NCI-H1092 treated with DMSO at 0.1 percent for 48 hours (cell line): ENCODE results near the gene ACKR3.

Experiments
- DNase-seq: peaks from one replicate; lab custom pipeline; 2025; lab: John Stamatoyannopoulos, UW

The ACKR3 gene

DNA sequence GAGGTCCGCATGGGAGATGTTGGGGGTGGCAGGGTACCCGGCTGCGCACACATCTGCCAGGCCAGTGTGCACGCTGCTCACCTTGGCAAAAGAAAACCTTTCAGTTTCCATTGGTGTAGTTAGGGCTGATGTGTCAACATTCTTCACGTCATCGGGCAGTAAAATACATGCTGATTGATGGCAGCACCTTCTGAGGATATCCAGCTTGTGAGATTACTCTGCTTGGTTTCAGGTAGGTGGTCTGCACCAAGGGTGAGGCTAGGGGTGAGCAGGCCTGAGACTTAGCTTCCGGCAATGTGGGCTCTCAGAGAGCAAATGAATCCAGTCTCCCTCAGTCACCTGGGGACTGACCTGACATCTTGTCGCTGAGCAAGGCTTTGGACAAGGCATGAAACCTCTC, 19.3 kb upstream of the ACKR3 start:
- no peak for DNase-seq

DNA sequence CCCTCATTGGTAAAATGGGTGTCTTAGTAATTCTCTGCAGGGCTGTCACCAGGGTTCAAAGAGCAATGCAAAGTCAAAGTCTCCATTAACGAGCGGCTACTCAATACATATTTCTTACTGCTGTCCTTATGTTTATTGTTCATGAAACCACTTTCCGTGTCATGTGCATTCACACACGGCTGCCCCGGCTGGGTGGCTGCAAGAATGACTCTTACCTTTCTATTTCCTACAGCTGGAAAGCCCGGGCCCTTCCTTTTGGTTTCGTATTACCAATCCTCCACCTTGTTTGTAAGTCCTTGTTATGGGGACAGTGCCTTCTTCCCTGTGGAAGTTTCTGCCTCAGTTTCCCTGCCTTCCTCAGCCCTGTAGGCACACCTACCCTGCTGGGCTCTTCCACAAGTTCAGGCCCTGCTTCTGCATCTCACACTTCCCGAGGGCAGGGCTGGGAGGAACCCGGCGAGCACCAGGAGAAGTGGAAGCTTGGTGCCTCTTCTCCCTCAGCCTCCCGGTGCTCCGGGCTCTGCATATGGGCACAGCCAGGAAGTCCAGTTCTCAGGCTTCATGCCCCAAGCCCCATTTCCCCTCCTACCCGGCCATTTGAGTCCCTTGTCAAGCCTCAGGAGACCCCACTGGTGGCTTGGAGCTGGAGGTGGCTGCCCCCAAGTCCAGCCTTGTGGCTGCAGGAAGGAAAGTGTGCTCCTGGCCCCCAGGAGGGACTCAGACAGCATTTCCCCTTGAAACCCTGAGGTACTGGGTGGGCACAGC, 18.7 kb upstream of the ACKR3 start:
- no peak for DNase-seq

DNA sequence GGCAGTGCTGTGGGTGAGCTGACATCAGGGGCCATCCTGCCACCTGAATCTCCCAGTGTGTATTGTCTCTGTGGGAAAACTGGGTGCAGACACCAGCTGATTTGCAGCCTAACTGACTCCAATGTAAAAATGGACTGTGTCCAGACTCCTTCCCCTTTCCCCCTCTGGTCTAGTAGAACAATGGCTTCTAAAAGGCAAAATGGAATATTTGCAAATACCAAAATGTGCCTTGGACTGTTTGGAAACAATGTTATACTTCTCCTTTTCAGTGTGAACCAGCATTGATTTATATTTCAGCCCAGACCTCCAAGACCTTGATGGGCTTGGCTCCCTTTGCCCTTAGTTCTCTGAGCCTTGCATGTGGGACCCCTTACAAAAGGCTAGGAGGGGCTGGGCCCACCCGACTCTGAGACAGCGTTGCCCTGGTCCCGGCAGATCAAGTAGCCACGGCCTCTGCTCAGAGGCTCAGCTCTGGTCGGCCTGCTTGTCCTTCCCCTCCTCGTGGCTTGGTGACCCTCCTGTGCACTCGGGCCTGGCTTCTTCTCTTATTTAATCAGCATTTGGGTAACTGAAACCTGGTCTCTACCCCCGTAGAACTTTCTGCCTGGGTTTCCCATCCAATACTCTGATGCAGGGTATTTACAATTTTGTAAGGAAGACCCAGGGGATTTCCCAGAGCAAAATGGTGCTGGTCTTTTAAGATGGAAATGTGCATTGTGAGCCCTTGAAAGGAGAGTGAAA, 18.0 kb upstream of the ACKR3 start:
- no peak for DNase-seq

DNA sequence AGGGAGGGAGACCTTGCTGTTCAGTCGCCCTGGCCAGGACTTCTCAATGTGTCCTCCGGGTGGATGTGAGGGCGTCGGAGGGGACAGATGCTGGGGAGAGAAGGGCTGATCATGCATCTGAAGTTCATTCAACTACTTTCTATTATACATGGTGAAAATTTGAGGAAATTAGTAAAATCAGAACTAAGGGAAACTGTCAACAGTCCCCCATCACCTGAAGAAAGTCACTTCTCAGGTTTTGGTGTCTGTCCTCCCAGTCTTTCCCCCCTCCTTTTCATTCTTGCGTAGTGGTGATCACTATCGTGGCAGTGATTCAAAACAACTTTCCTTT, 17.4 kb upstream of the ACKR3 start:
- no peak for DNase-seq

DNA sequence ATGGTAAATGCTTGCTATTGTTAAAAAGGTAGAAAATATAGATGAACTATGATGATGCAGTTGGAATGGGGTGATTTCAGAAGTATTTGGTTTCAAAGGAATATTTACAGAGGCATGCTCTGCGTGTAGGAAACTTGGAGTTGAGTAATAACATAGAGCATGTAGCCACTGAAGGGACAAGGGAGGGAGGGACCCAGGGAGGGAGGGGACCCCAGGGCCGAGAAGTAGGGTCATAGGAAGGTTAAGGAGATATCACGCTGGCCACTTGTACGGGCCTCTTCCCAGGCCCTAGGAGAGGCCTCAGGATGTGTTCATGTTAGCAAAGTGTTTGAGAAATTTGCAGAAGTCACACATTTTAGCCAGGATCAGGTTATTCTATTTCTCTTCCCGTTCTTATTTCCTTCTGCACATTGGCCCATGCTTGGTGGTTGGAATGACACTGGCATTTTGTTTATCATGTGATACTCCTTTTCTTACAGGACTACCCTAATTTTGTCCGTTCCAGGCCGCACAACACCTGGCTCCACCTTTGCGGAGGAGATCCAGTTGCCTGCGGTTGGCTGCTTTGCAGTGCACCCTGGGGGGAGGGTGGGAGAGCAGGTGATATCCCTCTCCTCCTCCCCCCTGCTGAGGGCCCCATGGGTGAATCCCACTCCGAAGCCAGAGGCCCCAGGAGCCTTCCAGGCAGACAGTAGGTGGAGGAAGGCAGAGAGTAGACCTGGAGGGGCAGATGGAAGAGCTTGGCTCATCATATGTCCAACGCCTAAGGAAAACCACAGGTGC, 16.9 kb upstream of the ACKR3 start:
- no peak for DNase-seq

DNA sequence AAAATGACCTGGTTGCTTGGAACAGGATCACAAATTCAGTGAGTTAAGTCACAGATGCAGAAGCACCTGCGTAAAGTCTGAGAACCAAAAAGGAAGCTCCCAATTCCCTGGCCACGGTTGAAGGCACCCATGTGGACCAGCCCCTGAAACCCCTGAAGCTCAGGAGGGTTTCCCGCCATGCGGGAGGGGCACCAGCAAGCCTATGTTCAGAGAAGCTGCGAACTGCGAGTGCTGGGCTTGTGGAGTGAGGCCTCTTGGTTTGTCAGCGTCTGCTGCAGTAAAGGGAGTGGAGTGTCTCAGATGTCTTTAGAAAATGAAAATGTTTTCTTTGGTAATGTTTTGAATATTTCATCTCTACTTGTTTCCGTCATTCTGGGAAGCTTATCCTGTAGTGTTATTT, 16.1 kb upstream of the ACKR3 start:
- DNase-seq: no peak

DNA sequence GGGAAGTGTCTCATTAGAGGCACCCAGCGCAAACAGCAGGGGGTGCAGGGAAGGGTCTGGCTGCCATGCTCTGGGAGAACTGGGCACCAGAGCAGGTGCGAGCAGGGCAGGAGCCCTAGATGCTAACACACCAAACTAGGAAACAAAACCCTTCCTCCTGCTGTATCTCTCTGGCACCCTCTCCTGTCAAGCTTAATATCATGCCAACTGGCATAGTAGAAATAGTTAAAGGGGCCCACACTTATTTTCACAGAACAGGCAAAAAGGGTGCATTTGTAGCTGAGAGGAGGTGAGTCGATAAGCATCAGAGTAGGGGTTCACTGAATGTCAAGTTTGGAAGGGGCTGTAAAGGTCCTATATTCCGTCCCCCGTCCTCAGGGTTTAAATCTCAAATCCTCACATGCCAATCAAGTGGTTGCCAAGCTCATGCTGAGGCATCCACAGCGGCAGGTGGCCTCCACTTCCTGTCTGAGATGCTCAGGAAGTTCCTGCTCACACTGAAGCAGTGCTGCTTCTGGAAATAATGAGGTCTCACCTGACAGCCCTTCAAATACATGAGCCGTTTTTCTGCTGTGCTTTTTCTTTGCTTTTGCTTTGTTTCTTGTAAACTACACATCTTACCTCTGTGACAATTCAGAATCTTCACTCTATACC, 14.9 kb upstream of the ACKR3 start:
- DNase-seq: no peak

DNA sequence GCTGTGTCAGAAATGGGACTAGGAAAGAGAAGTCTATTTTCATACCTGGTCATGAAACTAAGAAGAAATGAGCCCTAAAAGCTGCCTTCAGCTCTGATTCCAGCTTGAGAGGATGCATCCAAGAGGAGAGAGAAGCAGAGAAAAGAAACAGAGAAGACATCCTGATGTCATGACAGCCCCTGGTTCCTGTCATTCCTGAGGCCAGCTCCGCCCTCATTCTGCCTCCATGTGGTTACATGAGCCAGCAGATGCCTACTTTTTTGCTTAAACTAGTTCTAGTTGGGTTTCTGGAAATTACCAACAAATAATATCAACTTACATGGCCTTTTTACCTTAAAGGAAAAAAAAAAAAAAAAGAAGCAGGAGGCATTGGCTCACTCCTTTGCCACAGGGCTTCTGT, 14.1 kb upstream of the ACKR3 start:
- no peak for DNase-seq

DNA sequence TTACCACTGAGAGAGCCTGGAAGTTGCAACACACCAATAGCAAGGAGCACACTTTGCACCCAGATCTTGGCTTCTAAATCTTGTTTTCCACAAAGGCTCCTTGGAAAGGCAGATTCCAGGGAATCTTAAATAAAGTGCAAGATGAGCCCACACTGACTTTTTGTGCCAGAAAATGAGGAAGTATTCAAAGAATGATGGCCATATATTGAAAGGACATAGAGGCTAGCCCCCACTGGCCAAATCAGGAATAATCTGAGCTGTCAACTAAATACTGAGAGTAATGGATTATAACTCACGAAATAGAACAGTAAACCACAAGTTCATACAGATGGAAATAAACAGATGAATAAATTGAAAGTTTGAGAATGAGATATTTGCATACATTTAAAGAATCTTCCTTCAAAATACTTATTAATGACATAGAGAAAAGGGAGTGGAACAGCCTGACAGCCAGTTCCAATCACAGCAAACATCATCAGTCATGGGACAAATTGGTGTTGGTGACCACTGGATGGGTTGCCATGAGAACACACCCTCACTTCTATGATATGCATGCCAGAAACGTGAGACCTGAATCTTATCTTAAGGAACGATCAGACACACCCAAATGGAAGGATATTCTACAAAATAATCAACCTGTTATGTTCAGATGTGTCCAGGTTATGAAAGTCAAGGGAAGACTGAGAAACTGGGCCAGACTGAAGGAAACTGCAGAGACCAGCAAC, 12.2 kb upstream of the ACKR3 start:
- DNase-seq: no peak

DNA sequence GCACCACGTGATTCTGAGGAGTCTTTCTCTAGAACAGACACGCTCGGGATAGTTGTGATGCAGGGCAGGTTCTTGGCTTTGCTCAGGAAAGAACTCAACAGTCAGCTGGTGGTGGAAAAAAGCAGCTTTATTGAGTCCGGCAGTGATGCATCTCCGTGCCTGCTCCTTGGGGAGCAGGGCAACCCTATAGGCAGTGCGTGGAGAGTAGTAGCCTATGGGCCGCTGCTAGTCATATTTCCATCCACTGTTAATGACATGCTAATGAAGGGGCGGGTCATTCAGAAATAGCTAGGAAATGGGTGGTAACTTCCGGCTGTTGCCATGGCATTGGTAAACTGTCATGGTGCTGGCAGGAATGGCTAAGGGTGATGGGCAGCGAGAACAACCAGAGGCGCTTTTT, 11.6 kb upstream of the ACKR3 start:
- DNase-seq: no peak

DNA sequence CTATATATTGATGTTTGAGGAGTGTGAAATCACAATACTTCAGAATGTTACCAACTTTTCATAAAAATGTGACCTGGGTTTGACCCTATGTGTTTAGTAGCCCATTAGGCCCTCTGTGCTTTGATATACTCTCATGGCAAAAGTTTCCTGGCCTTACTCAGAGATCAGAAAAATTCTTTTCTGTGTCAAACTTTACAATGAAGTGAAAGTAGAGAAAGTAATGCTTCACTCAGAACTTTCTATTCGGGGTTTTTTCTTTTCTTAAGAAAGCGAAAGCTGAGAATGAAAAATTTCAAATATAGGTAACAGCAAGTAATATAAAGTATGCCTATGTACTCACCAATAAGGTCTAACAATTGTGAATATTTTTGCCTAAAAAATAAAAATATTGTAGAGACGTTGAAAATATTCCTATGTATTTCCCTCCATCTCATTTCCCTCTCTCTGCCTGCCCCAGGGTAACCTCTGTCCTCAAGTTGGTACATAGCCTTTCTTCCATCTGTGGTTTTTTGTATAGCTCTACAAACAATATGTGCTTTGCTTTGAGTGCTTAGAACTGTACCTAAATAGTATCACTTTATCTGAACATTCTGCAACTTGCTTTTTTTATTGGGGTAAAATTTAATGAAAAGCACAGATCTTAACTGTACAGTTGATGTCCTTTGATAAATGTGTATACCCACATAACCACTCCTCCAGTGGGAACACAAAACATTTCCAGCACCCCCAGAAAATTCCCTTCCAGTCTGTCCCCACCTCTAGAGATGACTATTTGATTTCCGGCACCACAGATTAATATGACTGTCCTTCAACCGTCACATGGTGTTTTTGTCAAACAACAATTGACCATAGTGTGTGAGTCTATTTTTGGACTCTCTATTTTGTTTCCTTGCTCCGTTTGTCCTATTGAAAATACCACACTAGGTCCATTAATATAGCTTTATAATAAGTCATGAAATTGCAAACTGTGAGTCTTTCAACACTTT, 10.3 kb upstream of the ACKR3 start:
- no peak for DNase-seq

DNA sequence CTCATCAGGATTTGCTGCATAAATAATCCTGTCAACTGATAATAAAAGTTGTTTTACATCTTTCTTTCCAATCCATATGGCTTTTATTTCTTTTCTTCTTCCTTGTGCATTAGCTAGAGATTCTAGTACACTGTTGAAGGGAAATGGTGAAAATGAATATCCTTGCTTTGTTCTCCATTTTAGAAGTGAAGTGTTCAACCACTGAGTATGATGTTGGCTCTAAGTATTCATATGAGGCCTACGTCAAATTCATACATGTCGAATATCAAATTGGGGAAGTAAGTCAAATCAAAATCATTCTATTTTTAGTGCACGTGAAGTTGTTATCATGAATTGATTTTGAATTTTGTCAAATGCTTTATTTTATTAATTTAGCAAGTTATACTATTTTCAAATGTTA, 7.8 kb upstream of the ACKR3 start:
- no peak for DNase-seq

DNA sequence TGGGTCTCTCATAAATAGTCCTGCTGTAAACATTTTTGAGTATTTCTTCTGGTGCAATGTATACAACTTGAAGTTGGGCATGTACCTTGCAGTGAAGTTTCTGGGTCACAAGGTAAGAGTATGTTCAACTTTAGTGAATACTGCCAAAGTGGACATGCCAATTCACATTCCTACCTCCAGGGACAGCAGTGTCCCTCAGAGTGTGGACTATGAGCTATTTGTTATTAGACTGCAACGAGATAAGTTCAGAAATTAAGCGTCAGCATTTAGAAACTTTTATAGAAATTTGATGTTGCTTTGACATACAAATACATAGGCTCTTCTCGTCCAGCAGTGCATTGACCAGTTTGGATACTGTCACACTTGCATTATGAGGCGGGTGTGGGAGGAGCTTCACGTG, 7.2 kb upstream of the ACKR3 start:
- DNase-seq: no peak

DNA sequence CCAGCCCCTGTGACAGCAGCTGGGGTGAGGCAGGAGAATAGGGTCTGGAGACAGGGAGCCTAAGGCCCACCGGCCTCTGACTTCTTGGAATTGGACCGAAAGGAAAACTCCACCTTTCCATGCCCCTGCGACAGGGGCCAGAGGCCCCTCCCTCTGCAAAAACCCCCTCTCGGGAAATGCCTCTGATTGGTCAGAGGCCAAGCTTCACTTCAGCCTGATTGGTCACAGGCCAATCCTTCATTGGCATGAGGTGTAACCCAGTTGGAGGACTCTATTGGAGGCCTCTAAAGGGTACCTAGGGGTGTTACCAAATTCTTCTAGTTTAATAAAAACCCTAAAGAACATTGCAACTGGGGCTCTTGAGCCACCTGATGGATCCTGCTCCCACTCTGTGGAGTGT, 5.7 kb upstream of the ACKR3 start:
- no peak for DNase-seq

DNA sequence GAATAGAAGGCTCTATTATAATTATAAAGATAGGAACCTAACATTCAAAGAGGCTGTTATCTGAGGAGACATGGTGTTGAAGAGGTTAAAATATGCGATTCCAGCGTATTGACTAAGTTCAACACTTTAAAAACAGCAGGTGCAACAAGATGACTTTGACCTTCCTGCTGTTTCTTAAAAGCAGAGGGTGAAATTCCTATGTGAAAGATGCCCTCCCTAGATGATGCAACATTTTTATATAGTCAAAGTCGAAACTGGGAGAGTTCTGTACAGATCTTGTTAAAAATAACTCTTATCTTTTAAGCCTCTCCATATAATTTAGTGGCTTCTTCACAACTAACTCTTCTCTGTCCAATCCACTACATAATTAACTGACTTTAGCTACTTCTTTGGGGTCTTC, 4.4 kb upstream of the ACKR3 start:
- no peak for DNase-seq

DNA sequence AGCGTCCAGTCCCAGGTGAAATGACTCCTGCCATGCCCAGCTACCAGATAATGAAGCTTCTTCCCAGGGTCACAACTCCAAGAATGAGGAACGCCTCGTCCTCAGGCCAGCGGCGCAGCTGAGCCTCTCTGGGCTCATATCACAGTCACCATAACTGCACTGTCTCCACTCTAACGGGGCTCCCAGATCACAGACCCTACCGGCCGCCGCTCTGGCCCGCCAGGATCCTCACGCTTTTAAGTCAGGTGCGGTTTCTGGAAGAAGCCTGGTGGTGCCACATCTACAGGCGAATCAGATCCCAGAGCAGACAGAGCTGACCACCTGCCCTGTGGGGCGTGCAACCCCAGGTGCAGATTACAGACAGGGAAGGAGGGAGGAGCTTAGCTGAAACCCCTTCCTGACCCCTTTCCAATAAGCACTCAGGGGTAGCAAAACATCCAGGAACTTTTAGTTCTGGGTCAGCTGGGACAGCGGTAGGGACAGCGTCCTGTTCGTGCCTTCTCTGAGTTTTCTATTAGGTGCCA, 3.7 kb upstream of the ACKR3 start:
- DNase-seq: no peak

DNA sequence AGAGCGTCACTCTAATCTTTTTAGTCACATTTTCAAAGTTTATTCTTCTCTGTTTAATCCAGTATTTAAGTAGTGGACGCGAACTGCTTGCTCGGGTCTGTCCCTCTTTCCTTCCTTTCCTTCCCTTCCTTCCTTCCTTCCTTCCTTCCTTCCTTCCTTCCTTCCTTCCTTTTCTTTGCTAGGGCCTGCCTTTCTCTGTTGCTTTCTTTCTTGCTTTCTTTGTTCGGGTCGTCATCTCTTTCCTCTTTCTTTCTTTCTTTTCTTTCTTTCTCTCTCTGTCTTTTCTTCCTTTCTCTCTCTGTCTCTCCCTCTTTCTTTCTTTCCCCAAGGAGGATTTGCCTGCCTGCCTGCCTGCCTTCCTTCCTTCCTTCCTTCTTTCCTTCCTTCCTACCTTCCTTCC, 3.0 kb upstream of the ACKR3 start:
- DNase-seq: no peak

DNA sequence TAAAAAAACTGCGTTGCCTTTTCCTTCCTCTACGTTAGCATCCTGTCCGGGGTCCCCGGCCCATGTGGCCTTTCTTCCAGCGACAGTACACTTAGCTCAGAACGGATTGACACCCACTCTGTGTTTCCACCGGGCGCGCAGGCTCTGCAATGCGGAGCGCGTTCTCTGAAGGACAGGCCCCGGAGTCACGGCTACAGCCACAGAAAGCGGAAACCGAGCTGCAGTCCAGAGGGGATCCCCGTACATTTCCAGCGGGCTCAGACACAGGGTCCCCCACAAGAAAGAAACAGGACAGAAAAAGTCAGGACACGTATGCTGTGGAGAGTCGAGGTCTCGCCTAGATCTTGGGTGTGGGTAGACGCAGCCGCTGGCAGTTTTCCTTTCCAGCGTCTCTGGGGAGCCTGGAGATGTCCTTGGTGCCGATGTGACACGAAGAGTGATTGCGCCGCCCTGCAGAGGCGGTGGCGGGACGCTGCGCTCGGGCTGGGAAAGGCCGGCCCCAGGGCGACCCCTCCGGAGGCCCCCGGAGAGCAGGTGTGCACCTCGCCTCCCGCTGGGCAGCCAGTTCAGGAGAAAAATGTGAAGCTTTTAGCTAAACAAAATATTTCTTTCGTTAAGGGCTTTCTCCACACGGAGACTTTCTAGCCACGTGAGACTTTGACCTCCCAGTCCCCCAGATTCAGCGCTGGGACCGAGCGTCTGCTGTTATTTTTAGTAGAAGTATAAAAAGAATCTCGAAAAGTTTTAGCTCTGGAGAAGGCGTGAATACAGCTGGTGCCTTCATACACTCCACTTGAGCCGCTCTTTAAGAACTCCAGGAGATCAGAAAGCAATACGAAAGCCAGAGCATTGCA, 1.3 kb upstream of the ACKR3 start:
- DNase-seq: no peak

DNA sequence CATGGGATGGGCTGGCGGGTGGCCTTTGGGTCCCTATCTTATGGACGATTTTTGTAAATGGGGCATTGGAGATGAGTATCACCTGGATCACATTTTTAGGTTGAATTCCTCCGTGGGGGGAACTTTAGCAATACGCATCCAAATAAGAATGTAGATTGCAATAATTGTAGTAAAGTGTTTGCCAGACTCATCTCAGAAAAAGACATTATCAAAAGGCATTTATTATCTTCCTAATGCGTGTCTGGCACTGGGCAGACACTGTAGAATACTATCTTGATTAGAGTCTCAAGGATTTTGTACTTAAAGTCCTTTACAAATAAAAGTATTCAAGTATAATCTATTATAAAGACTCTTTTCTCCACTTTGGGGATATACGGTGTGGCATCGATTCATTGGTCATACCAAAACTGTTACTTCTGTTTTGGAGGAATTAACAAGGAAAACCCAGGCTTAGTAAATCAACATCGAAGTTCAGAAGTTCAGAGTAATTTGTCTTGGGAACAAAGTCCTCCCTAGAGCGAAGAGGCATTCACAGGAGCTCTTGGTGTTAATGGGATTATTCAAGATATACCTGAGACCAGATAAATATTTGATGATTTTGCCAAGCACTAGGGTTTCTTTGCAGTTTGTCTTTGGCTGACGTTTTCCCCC, 578 bp upstream of the ACKR3 start:
- no peak for DNase-seq
